IPS-20b (cell line): ENCODE data around the gene CLEC4G.

ENCODE experiments used
- H3K27ac ChIP-seq: one replicate; pipeline ENCODE4 v1.5.1; 2013; ENCODE audit warnings: low read length
- H3K27me3 ChIP-seq: 2 replicates; pipeline ENCODE4 v1.6.1; 2013; ENCODE audit warnings: mild to moderate bottlenecking, low read length, inconsistent platforms; ENCODE audit not compliant: insufficient read depth
- H3K36me3 ChIP-seq: 2 replicates; pipeline ENCODE4 v1.6.1; 2013; ENCODE audit warnings: low read depth, mild to moderate bottlenecking, inconsistent platforms, low read length, moderate library complexity; ENCODE audit not compliant: insufficient read depth
- H3K4me1 ChIP-seq: 2 replicates; pipeline ENCODE4 v1.6.1; 2013; ENCODE audit warnings: mild to moderate bottlenecking, control low read depth, inconsistent platforms, low read length, moderate library complexity; ENCODE audit not compliant: insufficient read depth
- H3K4me3 ChIP-seq: 2 replicates; pipeline ENCODE4 v1.5.1; 2013; ENCODE audit warnings: mild to moderate bottlenecking, low read length, inconsistent platforms
- H3K9ac ChIP-seq: 2 replicates; pipeline ENCODE4 v1.6.1; 2013; ENCODE audit warnings: low read depth, mild to moderate bottlenecking, inconsistent platforms, low read length, moderate library complexity
- H3K9me3 ChIP-seq: 2 replicates; pipeline ENCODE4 v1.6.1; 2013; ENCODE audit warnings: mild to moderate bottlenecking, low read depth, low read length, inconsistent platforms; ENCODE audit not compliant: insufficient read depth

Gene CLEC4G

GRCh38 chr19:7736148-7736547, 4.2 kb upstream of the CLEC4G start:
- no peak overlapping the region for H3K27ac ChIP-seq
- no peaks in the 10 kb centered on the region for H3K4me1 ChIP-seq
- H3K9ac ChIP-seq = no peak overlapping the region
- H3K36me3 ChIP-seq = no peaks in the 10 kb centered on the region
- H3K4me3 ChIP-seq = no peak overlapping the region
- H3K27me3 ChIP-seq = peaks cover 56% of the 10 kb centered on the region
- H3K9me3 ChIP-seq = no peaks in the 10 kb centered on the region

GRCh38 chr19:7734220-7735203, 2.6 kb upstream of the CLEC4G start:
- H3K4me3 ChIP-seq = no peak overlapping the region
- no peak overlapping the region for H3K27ac ChIP-seq
- no peaks in the 10 kb centered on the region for H3K36me3 ChIP-seq
- no peaks in the 10 kb centered on the region for H3K4me1 ChIP-seq
- H3K9me3 ChIP-seq = no peaks in the 10 kb centered on the region
- H3K9ac ChIP-seq = no peak overlapping the region
- peaks cover 72% of the 10 kb centered on the region for H3K27me3 ChIP-seq

DNA sequence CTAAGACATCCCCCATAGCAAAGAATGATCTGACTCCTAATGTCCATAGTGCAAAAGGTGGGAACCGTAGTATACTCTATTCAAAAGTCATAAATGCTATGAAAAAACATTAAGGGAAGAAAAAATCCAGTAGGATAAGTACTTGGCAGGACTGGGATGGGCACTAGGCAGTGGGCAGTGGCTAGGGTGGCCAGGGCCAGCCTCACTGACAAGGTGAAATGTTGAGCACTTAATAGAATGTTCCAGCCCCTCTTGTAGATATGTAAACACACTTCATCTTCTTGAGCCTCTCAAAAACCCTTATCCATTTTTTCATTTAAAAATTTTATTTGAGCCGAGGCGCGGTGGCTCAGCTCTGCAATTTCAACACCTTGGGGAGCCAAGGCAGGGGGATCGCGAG, 1.5 kb upstream of the CLEC4G start:
- Histone ChIP-seq H3K9me3 (no peaks in the 10 kb centered on the region), H3K27me3 (peaks cover 84% of the 10 kb centered on the region), H3K27ac (no peak overlapping the region)

GRCh38 chr19:7731615-7732014, 295 bp downstream of the CLEC4G start:
- Histone ChIP-seq H3K4me1 (no peaks in the 10 kb centered on the region), H3K27me3 (peaks cover 94% of the 10 kb centered on the region), H3K9ac (no peak overlapping the region)

More for the DNA sequence above, 1.5 kb upstream of the CLEC4G start:
- Histone ChIP-seq H3K4me3 (no peak overlapping the region), H3K4me1 (no peaks in the 10 kb centered on the region), H3K9ac (no peak overlapping the region), H3K36me3 (no peaks in the 10 kb centered on the region)

GRCh38 chr19:7731218-7731595, 703 bp downstream of the CLEC4G start:
- H3K4me3 ChIP-seq = no peak overlapping the region

More at GRCh38 chr19:7731615-7732014, 295 bp downstream of the CLEC4G start:
- Histone ChIP-seq H3K4me3 (no peak overlapping the region), H3K27ac (no peak overlapping the region), H3K9me3 (no peaks in the 10 kb centered on the region), H3K36me3 (no peaks in the 10 kb centered on the region)

GRCh38 chr19:7730286-7731217, 1.4 kb downstream of the CLEC4G start:
- H3K36me3 ChIP-seq = no peaks in the 10 kb centered on the region
- H3K4me3 ChIP-seq = peak overlapping the region; percentile 58
- H3K27ac ChIP-seq = no peak overlapping the region
- H3K9ac ChIP-seq = no peak overlapping the region
- peaks cover 89% of the 10 kb centered on the region for H3K27me3 ChIP-seq
- no peaks in the 10 kb centered on the region for H3K4me1 ChIP-seq
- no peaks in the 10 kb centered on the region for H3K9me3 ChIP-seq

More at GRCh38 chr19:7731218-7731595, 703 bp downstream of the CLEC4G start:
- Histone ChIP-seq H3K4me1 (no peaks in the 10 kb centered on the region), H3K9ac (no peak overlapping the region), H3K27ac (no peak overlapping the region), H3K36me3 (no peaks in the 10 kb centered on the region), H3K27me3 (peaks cover 96% of the 10 kb centered on the region), H3K9me3 (no peaks in the 10 kb centered on the region)

DNA sequence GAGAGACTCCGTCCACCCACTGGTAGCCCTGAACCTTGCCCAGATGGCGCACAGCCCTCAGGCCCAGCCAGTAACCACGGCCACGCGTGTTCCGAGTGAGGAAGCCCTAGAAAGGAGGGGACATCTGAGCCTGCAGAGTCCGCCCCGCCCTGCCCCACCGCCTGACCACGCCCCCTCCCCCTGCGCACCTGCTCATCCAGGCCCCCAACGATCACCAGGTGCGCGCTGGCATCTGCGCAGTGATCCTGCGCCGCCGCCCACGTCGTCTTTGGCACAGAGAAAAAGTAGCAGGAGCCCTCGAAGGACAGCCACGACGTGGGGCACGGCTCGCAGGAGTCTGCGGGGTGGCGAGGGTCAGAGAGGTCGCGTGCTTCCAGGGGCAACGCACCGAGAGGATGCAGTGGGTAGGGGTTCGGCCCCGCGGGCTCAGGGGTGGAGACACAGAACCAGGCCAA, 2.1 kb downstream of the CLEC4G start:
- Histone ChIP-seq H3K4me3 (peak overlapping the region; percentile 58), H3K9ac (no peak overlapping the region), H3K27ac (no peak overlapping the region), H3K4me1 (no peaks in the 10 kb centered on the region), H3K36me3 (no peaks in the 10 kb centered on the region), H3K27me3 (peaks cover 82% of the 10 kb centered on the region), H3K9me3 (no peaks in the 10 kb centered on the region)

DNA sequence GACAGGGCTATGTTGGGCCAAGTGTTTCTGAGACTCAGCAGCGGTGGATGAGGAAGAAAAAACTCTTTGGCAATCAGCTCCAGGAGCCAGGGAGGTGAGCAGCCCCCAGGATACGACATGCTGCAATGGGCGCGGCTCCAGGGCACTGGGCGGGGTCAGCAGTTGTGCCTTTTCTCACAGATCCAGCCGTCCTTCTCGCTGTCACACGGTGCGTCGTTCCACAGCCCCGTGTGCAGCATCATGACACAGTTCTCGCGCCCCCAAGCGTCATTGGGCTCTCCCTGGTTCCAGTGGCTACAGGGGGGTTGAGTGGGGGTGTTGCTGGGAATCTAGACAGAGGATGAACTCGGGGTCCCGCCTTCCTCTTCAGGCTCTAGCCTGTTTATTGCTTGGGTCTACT, 2.7 kb downstream of the CLEC4G start:
- no peak overlapping the region for H3K4me3 ChIP-seq
- no peaks in the 10 kb centered on the region for H3K9me3 ChIP-seq
- H3K36me3 ChIP-seq = no peaks in the 10 kb centered on the region
- peaks cover 76% of the 10 kb centered on the region for H3K27me3 ChIP-seq
- no peaks in the 10 kb centered on the region for H3K4me1 ChIP-seq
- no peak overlapping the region for H3K27ac ChIP-seq
- no peak overlapping the region for H3K9ac ChIP-seq

DNA sequence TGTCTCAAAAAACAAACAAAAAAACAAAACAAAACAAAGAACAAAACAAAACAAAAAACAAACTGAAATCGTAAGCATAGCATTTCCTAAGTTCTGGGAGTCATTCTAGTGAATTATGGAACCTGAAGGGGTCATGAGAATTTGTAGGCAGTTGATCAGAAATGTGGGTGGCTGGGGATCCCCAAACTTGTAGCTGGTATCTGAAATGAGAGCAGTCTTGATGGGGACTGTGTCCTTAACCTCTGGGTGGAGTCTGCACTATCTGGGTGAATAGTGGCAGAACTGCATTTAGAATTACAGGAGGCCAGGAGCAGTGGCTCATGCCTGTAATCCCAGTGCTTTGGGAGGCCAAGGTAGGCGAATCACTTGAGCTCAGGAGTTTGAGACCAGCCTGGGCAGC, 6.1 kb downstream of the CLEC4G start:
- no peak overlapping the region for H3K4me3 ChIP-seq
- H3K9me3 ChIP-seq = no peaks in the 10 kb centered on the region
- H3K4me1 ChIP-seq = no peaks in the 10 kb centered on the region
- no peak overlapping the region for H3K27ac ChIP-seq
- peaks cover 43% of the 10 kb centered on the region for H3K27me3 ChIP-seq
- H3K36me3 ChIP-seq = no peaks in the 10 kb centered on the region
- no peak overlapping the region for H3K9ac ChIP-seq

DNA sequence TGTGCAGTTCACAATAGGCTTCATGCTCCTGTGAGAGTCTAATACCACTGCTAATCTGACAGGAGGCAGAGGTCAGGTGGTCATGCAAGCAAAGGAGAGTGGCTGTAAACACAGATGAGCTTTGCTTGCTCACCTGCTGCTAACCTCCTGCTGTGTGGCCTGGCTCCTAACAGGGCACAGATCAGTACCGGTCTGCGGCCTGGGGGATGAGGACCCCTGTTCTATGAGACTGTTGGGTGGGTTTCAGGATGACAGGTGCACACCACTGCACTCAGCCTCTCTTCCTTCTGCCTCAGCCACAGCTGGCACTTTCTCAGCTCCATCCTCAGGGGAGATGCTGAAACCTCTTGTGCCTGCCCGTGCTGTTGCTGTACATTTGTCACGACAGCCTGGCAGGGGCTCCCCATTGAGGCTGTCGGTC, 9.7 kb downstream of the CLEC4G start:
- Histone ChIP-seq H3K27me3 (peaks cover 8% of the 10 kb centered on the region), H3K9ac (no peak overlapping the region), H3K9me3 (no peaks in the 10 kb centered on the region), H3K4me3 (no peak overlapping the region), H3K36me3 (no peaks in the 10 kb centered on the region), H3K27ac (no peak overlapping the region), H3K4me1 (no peaks in the 10 kb centered on the region)

DNA sequence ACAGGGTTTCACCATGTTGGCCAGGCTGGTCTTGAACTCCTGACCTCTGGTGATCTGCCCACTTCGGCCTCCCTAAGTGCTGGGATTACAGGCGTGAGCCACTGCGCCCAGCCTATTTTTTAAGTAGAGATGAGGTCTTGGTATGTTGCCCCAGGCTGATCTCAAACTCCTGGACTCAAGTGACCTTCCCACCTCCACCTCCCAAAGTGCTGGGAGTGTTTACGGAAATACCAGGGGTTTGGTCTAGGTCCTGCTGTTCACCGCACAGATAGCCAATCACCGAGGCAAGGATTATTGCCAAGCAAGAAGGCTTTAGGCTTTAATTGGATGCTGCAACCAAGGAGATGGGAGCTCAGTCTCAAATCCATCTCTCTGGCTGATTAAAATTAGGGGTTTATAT, 11.6 kb downstream of the CLEC4G start:
- no peak overlapping the region for H3K27ac ChIP-seq
- no peaks in the 10 kb centered on the region for H3K36me3 ChIP-seq
- H3K9me3 ChIP-seq = no peaks in the 10 kb centered on the region
- H3K4me3 ChIP-seq = no peak overlapping the region
- no peaks in the 10 kb centered on the region; the same call in 1 of the 2 replicates for H3K27me3 ChIP-seq
- no peak overlapping the region for H3K9ac ChIP-seq
- no peaks in the 10 kb centered on the region for H3K4me1 ChIP-seq
